Breast epithelium (tissue), 4 donors: ENCODE measurements around the gene GUCY1A2. TPM values are rescaled to one million over a fixed set of nuclear protein-coding genes. Genes with fewer than 3 reads are reported as not detected.
A peak's percentile ranks its signal among the peaks of the same experiment; 100 is the strongest.

Source experiments
- DNase-seq, 2 donors: peaks; one replicate each; pipeline ENCODE4 v3.0.0-alpha.2; 2019; ENCODE audit warnings: low spot score in 2 of 2
- H3K27ac ChIP-seq, 2 donors: fragments of 200-600 bp; sonication (generic) in 1 of 2; one replicate each; pipeline ENCODE4 v1.5.1; 2016 to 2019; ENCODE audit warnings: mild to moderate bottlenecking in 1 of 2
- H3K27me3 ChIP-seq, 2 donors: fragments of 200-600 bp; sonication (generic) in 1 of 2; one replicate each; pipeline versions ENCODE4 v1.5.1 to v1.6.0; 2017 to 2019; ENCODE audit warnings: control low read depth in 1 of 2, mild to moderate bottlenecking in 1 of 2
- H3K36me3 ChIP-seq: fragments of 200-600 bp; one replicate; pipeline ENCODE4 v1.5.1; 2019
- H3K4me1 ChIP-seq, 2 donors: fragments of 200-600 bp; sonication (generic); one replicate each; pipeline ENCODE4 v1.5.1; 2016 to 2019; ENCODE audit warnings: control low read depth in 1 of 2
- H3K4me3 ChIP-seq, 3 donors: fragments of 200-600 bp; sonication (generic); 1 replicate in 2 of 3; 2 replicates in 1 of 3; pipeline ENCODE4 v1.5.1; 2016 to 2019; ENCODE audit warnings: mild to moderate bottlenecking in 3 of 3, moderate library complexity in 2 of 3
- H3K9me3 ChIP-seq, 2 donors: fragments of 200-600 bp; sonication (generic) in 1 of 2; one replicate each; pipeline ENCODE4 v1.5.1; 2016 to 2019; ENCODE audit warnings: control low read depth in 1 of 2
- CTCF ChIP-seq, 3 donors: fragments of 450-650 bp; IDR thresholded peaks; one replicate each; pipeline ENCODE4 v1.5.1; 2016 to 2017; ENCODE audit warnings: antibody characterized with exemption in 3 of 3, mild to moderate bottlenecking in 3 of 3, moderate library complexity in 3 of 3
- POLR2A ChIP-seq: fragments of 450-650 bp; IDR thresholded peaks from one replicate; pipeline ENCODE4 v1.6.1; 2016; ENCODE audit warnings: antibody characterized with exemption, mild to moderate bottlenecking, moderate library complexity
- POLR2AphosphoS5 ChIP-seq, 3 donors: sonication (generic); formaldehyde crosslinking; IDR thresholded peaks; one replicate each; pipeline ENCODE4 v1.6.1; 2017; ENCODE audit warnings: antibody characterized with exemption in 3 of 3
- intact Hi-C: fragments of 100-400 bp; cut with DNase I; formaldehyde crosslinking; loops from one replicate; pipeline ENCODE4 v1.15.1; 2023; ENCODE audit warnings: low total_unique reads
- total RNA-seq, 3 donors: library from RNA; depleted of rRNA; stranded (reverse); fragments of >200 nt; gene quantifications; one replicate each; pipeline ENCODE4 v1.1.0, GENCODE V29; 2016

The GUCY1A2 gene
- total RNA-seq, 3 donors from 2014 or later = 3.2 to 5.3 (median 4.9) TPM

- TF ChIP-seq POLR2A (no peak), CTCF (IDR thresholded peaks at IDR 0.05) (no peak), POLR2AphosphoS5 (IDR thresholded peaks at IDR 0.05) (no peak)
- H3K36me3 ChIP-seq = no peaks in the 10 kb centered on the region
- peak overlapping the region in 1 of 2 donors; percentile 41 for H3K27ac ChIP-seq
- no peaks in the 10 kb centered on the region for H3K27me3 ChIP-seq
- DNase-seq = no peak
- no peaks in the 10 kb centered on the region for H3K4me1 ChIP-seq
- no peaks in the 10 kb centered on the region for H3K9me3 ChIP-seq
- intact Hi-C loops = loop anchor here (5.0 kb wide), 1 partner anchor 623 kb away; no protein-coding TSS in a partner anchor
- no peak overlapping the region for H3K4me3 ChIP-seq
Observed at GRCh38 chr11:106989078-106989455, 29.2 kb downstream of the GUCY1A2 start.

- TF ChIP-seq CTCF (IDR thresholded peaks at IDR 0.05) (no peak), POLR2AphosphoS5 (IDR thresholded peaks at IDR 0.05) (no peak), POLR2A (no peak)
- Histone ChIP-seq H3K36me3 (no peaks in the 10 kb centered on the region), H3K4me1 (no peaks in the 10 kb centered on the region), H3K27me3 (no peaks in the 10 kb centered on the region), H3K27ac (peak overlapping the region in 1 of 2 donors; percentile 41), H3K9me3 (no peaks in the 10 kb centered on the region), H3K4me3 (no peak overlapping the region)
- intact Hi-C loops = loop anchor here (5.0 kb wide), 1 partner anchor 624 kb away; no protein-coding TSS in a partner anchor
- no peak for DNase-seq
Observed at GRCh38 chr11:106988151-106989077, 29.9 kb downstream of the GUCY1A2 start.

- Histone ChIP-seq H3K36me3 (no peaks in the 10 kb centered on the region), H3K4me3 (no peak overlapping the region), H3K27me3 (no peaks in the 10 kb centered on the region), H3K27ac (no peak overlapping the region), H3K9me3 (no peaks in the 10 kb centered on the region), H3K4me1 (no peaks in the 10 kb centered on the region)
- no peak for DNase-seq
- intact Hi-C loops = loop anchor here (5.0 kb wide), 1 partner anchor 626 kb away; no protein-coding TSS in a partner anchor
- TF ChIP-seq POLR2AphosphoS5 (IDR thresholded peaks at IDR 0.05) (no peak), CTCF (IDR thresholded peaks at IDR 0.05) (no peak), POLR2A (no peak)
Observed at GRCh38 chr11:106986673-106987072, 31.6 kb downstream of the GUCY1A2 start.

GRCh38 chr11:106986261-106986660 lies 32.0 kb downstream of the GUCY1A2 start:
- H3K4me3 ChIP-seq = no peak overlapping the region
- no peaks in the 10 kb centered on the region for H3K4me1 ChIP-seq
- no peaks in the 10 kb centered on the region for H3K9me3 ChIP-seq
- no peak for TF ChIP-seq CTCF (IDR thresholded peaks at IDR 0.05)
- TF ChIP-seq POLR2A = no peak
- no peak for TF ChIP-seq POLR2AphosphoS5 (IDR thresholded peaks at IDR 0.05)
- H3K27ac ChIP-seq = no peak overlapping the region
- DNase-seq = no peak
- H3K36me3 ChIP-seq = no peaks in the 10 kb centered on the region
- H3K27me3 ChIP-seq = no peaks in the 10 kb centered on the region
- intact Hi-C loops = loop anchor here (5.0 kb wide), 1 partner anchor 626 kb away; no protein-coding TSS in a partner anchor

GRCh38 chr11:106983991-106984390 lies 34.3 kb downstream of the GUCY1A2 start:
- intact Hi-C loops = no loop called here
- Histone ChIP-seq H3K27me3 (no peaks in the 10 kb centered on the region), H3K9me3 (no peaks in the 10 kb centered on the region), H3K4me1 (no peaks in the 10 kb centered on the region), H3K27ac (no peak overlapping the region), H3K36me3 (no peaks in the 10 kb centered on the region), H3K4me3 (no peak overlapping the region)
- no peak for DNase-seq
- TF ChIP-seq POLR2A (no peak), CTCF (IDR thresholded peaks at IDR 0.05) (no peak), POLR2AphosphoS5 (IDR thresholded peaks at IDR 0.05) (no peak)
